Esophagus squamous epithelium (tissue), 4 donors: ENCODE results near the gene MMD.

Source experiments
- CTCF ChIP-seq, 6 experiments: fragments of 450-650 bp in 4 of 6; fragments of 200-600 bp in 2 of 6; sonication (generic) in 2 of 6; IDR thresholded peaks; one replicate each; pipeline ENCODE4 v1.5.1; 2016 to 2019; ENCODE audit warnings: antibody characterized with exemption in 6 of 6, mild to moderate bottlenecking in 4 of 6, moderate library complexity in 4 of 6
- POLR2A ChIP-seq, 4 donors: fragments of 450-650 bp; IDR thresholded peaks; one replicate each; pipeline ENCODE4 v1.6.1; 2017; ENCODE audit warnings: antibody characterized with exemption in 4 of 4, mild to moderate bottlenecking in 4 of 4, moderate library complexity in 3 of 4

DNA sequence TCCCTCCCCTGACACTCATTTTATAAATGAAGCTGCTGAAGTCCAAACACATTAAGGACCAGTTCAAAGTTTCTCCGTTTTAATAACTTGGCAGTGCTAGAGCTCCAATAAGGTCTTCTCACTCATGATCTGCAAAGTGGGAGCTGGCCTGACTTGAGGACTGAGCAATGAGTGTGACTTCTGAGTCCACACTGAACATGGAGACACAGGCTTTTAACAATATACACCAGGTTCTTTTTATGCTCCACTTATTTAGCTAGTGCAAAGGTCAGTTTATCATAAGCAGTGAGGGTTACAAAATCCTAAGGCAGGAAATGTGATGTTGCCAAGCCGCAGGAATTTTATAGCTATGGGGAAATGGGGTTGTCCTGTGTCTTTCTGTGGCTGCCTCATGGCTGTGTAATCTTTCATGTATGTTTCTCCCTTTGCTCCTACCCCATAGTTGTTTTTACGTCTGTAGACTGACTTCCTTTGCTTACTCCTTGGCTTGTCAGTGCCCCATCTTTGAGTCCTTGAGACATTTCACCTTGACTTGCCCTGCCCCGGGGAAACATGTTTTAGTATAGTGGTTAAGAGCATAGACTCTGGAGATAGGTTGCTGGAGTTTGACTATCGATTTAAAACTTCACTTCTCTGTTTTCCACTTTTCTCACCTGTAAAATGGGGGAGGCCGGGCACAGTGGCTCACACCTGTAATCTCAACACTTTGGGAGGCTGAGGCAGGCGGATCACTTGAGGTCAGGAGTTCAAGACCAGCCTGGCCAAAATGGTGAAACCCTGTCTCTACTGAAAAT, 12.2 kb upstream of the MMD start:
- TF ChIP-seq POLR2A (IDR thresholded peaks at IDR 0.05) (no peak), CTCF (IDR thresholded peaks at IDR 0.05) (no peak)
